Measurements from ENCODE around the gene EFNA2. TPM values are rescaled to one million over a fixed set of nuclear protein-coding genes. Genes with fewer than 3 reads are reported as not detected.

The EFNA2 gene
- total RNA-seq, 4 donors from 2014 or later, result 30.5 to 112 (median 40.6) TPM

DNA sequence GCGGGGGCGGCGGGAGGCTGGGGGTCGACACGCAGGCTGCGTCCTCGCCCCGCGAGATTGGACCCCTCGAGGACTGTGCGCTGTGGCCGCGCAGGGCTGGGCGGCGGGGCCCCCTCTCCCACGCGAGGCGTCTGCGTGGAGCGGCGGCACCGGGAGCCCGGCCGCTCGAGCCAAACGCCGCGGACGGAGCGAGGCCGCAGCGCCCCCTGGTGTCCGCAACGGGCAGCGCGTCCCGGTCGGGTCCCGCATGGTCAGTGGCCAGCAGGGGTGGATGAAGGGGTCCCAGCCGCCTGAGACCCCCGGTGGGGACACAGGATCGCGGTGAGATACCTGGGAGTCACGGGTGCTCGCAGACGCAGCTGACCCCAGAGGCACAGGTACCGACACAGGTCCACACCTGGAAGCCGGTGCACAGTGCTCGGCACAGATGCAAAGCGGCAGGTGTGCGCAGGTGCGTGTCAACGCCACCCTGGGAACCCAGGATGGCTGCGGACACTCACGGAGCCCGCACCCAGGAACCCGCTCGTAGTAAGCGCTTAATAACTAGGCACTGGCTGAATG is 18.7 kb upstream of the EFNA2 start:
- peaks cover 0 to 5% (median 2%) of the 10 kb centered on the region in 4 donors for H3K36me3 ChIP-seq
- 0% methylated on average over 28 of the region's 59 CpGs; no CpG with 5 or more reads in 1 of the 2 donors for WGBS, 2 donors (ENCODE audit: low coverage in 1 of 2)
- intact Hi-C loops (cut with DNase I; ENCODE audit: low total_unique reads), result loop anchor here (1.0 kb wide), 1 partner anchor 23 kb away; no protein-coding TSS in a partner anchor
- DNase-seq, result peak; percentile 82
- peak overlapping the region; percentile 98 to 100 (median 98) for H3K27ac ChIP-seq
- TF ChIP-seq POLR2A (IDR thresholded peaks at IDR 0.05) (no peak), POLR2AphosphoS5 (IDR thresholded peaks at IDR 0.05) (peak in 1 of 3 donors; percentile 30), EP300 (IDR thresholded peaks at IDR 0.05; ENCODE audit: low read depth) (no peak)
- TF ChIP-seq, protein P1, sequence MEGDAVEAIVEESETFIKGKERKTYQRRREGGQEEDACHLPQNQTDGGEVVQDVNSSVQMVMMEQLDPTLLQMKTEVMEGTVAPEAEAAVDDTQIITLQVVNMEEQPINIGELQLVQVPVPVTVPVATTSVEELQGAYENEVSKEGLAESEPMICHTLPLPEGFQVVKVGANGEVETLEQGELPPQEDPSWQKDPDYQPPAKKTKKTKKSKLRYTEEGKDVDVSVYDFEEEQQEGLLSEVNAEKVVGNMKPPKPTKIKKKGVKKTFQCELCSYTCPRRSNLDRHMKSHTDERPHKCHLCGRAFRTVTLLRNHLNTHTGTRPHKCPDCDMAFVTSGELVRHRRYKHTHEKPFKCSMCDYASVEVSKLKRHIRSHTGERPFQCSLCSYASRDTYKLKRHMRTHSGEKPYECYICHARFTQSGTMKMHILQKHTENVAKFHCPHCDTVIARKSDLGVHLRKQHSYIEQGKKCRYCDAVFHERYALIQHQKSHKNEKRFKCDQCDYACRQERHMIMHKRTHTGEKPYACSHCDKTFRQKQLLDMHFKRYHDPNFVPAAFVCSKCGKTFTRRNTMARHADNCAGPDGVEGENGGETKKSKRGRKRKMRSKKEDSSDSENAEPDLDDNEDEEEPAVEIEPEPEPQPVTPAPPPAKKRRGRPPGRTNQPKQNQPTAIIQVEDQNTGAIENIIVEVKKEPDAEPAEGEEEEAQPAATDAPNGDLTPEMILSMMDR (IDR thresholded peaks at IDR 0.05), result peak; percentile 91 to 99 (median 96)
- H3K9me3 ChIP-seq, result no peaks in the 10 kb centered on the region
- no peaks in the 10 kb centered on the region for H3K27me3 ChIP-seq
- in situ Hi-C loops (cut with MboI; ENCODE audit: low pct_ligation_motif_present in 1 of 4, low pct_unique_long_range_greater_than_20kb in 1 of 4, low sequenced_read_pairs in 3 of 4), result no loop called here
- peak overlapping the region; percentile 32 to 62 (median 49) for H3K4me3 ChIP-seq
- H3K4me1 ChIP-seq, result peaks cover 59 to 80% (median 74%) of the 10 kb centered on the region in 4 donors

DNA sequence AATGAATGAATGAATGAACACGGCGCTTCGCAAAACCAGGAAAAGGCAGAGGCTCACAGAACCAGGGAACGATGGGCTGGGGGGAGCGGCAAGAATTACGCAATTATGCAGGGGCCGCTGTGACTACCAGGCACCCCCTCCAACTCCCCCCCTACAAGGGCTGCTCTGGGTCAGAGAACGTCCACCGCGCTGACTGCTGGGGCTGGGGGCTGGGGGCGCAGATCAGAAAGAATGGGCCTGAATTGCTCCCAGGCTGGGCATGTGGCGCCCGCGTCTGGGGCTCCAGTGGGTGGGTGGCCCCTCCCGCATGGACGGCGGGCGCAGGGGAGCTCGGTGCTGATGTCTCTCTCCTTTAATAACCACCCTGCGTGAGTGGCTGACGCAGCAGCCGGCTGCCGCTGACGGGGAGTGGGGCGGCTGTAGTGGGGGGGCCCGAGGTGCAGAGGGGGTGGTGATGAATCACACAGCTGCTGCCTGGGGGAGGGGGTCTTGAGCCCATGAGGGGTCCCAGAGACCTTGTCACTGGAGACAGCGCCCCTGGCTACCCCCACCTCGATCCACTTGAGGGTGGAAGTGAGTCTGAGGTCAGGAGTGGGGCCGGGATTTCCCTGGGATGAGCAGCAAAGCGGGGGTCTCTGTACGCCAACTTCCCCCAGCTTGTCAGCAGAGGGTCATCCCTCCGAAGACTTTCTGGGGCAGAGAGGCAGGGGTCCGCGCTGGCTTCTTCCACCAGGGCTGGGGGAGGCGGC is 18.0 kb upstream of the EFNA2 start:
- 25 to 33% methylated on average over 8 to 16 of the region's 35 CpGs for WGBS, 2 donors (ENCODE audit: low coverage in 1 of 2)
- DNase-seq, result no peak
- Histone ChIP-seq H3K4me1 (peaks cover 59 to 80% (median 74%) of the 10 kb centered on the region in 4 donors), H3K27ac (peak overlapping the region; percentile 98 to 100 (median 100)), H3K27me3 (no peaks in the 10 kb centered on the region), H3K36me3 (peaks cover 0 to 8% (median 4%) of the 10 kb centered on the region in 4 donors), H3K9me3 (no peaks in the 10 kb centered on the region), H3K4me3 (peak overlapping the region in 2 of 4 donors; percentile 58 to 62)
- intact Hi-C loops (cut with DNase I; ENCODE audit: low total_unique reads) (loop anchor here (1.0 kb wide), 1 partner anchor 23 kb away; no protein-coding TSS in a partner anchor), in situ Hi-C loops (cut with MboI; ENCODE audit: low pct_ligation_motif_present in 1 of 4, low pct_unique_long_range_greater_than_20kb in 1 of 4, low sequenced_read_pairs in 3 of 4) (no loop called here)
- TF ChIP-seq POLR2AphosphoS5 (IDR thresholded peaks at IDR 0.05), result no peak
- TF ChIP-seq POLR2A (IDR thresholded peaks at IDR 0.05), result no peak
- no peak for TF ChIP-seq EP300 (IDR thresholded peaks at IDR 0.05; ENCODE audit: low read depth)
- TF ChIP-seq, protein P1 (IDR thresholded peaks at IDR 0.05), result no peak

DNA sequence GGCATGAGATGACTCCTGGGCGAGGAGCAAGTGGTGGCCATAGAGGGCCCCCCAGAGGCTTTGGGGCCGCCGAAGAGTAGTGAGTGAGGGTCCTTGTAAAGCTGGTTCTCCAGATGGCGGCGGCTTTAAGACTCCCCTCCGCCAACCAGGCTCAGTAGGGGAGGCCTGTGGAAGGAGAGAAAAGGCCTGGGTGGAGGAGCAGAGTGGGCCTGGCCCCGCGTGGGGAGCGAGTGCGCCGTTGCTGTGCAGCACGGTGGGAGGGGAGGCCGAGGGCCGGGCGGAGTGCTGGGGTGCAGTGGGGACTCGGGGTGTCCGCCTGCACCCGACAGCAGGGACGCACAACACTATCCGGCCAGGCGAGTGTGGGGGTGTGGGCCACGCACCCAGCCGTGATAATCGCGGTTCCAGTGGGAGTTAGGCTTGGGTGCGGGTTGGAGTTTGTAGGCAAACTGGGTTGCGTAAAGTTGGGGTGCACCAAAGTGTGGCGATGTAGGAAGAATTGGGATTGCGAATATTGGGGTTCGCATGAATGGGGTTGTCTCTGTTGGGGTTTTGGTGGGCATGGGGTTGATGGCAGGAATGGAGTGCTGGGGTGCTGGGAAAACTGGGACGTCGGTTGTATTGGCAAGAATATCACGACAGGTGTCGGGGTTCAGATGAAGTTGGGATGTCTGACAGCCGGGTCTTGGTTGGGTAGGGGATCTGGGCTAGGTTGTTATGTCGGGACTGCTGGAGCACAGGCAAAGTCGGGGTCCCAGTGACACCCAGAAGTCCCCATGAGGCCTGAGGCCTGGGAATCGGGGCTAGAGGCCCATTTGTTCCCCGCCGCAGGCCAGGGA is 17.2 kb upstream of the EFNA2 start:
- no peak for TF ChIP-seq EP300 (IDR thresholded peaks at IDR 0.05; ENCODE audit: low read depth)
- no peak for TF ChIP-seq POLR2AphosphoS5 (IDR thresholded peaks at IDR 0.05)
- TF ChIP-seq, protein P1 (IDR thresholded peaks at IDR 0.05), result no peak
- TF ChIP-seq POLR2A (IDR thresholded peaks at IDR 0.05), result no peak
- 55 to 63% methylated on average over 8 to 40 of the region's 40 CpGs for WGBS, 2 donors (ENCODE audit: low coverage in 1 of 2)
- DNase-seq, result no peak
- Histone ChIP-seq H3K4me1 (peaks cover 60 to 78% (median 74%) of the 10 kb centered on the region in 4 donors), H3K27ac (peak overlapping the region; percentile 98 to 100 (median 100)), H3K27me3 (no peaks in the 10 kb centered on the region), H3K4me3 (peak overlapping the region in 1 of 4 donors; percentile 85), H3K36me3 (peaks cover 0 to 16% (median 8%) of the 10 kb centered on the region in 4 donors), H3K9me3 (no peaks in the 10 kb centered on the region)
- intact Hi-C loops (cut with DNase I; ENCODE audit: low total_unique reads) (no loop called here), in situ Hi-C loops (cut with MboI; ENCODE audit: low pct_ligation_motif_present in 1 of 4, low pct_unique_long_range_greater_than_20kb in 1 of 4, low sequenced_read_pairs in 3 of 4) (no loop called here)
